C4-2B (cell line): ENCODE measurements around the gene ZBTB11.

Experiments used
- H3K27ac ChIP-seq: fragments of 450-650 bp; 2 replicates; pipeline ENCODE4 v1.5.1; 2017
- ZFX ChIP-seq: fragments of 450-650 bp; IDR thresholded peaks from 2 replicates; pipeline ENCODE4 v1.6.1; 2017
- TF ChIP-seq, protein P1 (sequence below): fragments of 450-650 bp; conservative IDR thresholded peaks from 2 replicates; pipeline ENCODE4 v1.5.1; 2017; ENCODE audit warnings: mild to moderate bottlenecking

Gene ZBTB11

DNA sequence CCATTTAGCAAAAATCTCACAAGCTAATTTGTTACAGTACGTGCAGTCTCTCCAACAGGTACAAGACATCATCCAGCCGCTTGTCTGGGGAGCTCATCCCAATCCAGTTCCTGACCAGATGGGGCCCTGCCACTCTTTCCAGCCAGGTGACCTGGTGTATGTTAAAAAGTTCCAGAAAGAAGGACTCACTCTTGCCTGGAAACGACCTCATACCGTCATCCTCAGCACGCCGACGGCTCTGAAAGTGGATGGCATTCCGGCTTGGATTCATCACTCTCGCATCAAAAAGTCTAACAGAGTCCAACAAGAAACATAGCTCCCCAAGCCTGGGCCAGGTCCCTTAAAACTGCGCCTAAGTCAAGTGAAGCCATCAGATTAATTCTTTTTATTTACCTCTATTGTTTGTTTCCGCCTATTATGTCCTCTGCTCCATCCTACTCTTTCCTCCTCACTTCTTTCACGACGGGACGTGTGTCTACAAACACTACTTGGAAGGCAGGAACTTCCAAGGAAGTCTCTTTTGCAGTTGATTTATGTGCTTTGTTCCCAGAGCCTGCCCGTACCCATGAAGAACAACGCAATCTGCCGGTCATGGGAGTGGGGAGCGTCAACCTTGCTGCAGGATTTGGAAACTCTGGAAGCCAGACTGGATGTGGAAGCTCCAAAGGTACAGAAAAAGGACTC lies 37.5 kb downstream of the ZBTB11 start:
- TF ChIP-seq ZFX: no peak
- TF ChIP-seq, protein P1, sequence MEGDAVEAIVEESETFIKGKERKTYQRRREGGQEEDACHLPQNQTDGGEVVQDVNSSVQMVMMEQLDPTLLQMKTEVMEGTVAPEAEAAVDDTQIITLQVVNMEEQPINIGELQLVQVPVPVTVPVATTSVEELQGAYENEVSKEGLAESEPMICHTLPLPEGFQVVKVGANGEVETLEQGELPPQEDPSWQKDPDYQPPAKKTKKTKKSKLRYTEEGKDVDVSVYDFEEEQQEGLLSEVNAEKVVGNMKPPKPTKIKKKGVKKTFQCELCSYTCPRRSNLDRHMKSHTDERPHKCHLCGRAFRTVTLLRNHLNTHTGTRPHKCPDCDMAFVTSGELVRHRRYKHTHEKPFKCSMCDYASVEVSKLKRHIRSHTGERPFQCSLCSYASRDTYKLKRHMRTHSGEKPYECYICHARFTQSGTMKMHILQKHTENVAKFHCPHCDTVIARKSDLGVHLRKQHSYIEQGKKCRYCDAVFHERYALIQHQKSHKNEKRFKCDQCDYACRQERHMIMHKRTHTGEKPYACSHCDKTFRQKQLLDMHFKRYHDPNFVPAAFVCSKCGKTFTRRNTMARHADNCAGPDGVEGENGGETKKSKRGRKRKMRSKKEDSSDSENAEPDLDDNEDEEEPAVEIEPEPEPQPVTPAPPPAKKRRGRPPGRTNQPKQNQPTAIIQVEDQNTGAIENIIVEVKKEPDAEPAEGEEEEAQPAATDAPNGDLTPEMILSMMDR: no peak
- H3K27ac ChIP-seq: no peak overlapping the region

DNA sequence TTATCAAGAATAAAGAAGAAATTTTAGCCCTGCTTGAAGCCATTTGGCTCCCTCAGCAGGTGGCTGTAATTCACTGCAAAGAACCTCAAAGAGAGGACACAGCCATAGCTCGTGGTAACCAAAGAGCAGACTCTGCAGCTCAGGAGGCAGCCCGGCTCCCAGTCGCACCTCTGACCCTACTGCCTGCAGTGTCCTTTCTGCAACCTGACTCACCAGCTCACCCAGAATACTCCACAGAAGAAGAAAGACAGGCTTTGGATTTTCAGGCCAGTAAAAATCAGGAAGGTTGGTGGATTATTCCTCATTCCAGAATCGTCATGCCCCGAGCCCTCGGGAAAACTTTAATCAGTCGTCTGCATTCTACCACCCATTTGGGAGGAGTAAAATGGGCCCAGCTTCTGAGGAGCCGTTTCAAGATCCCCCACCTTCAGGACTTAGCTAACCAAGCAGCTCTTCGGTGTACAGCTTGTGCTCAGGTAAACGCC lies 38.6 kb downstream of the ZBTB11 start:
- no peak overlapping the region for H3K27ac ChIP-seq
- TF ChIP-seq, protein P1: no peak
- TF ChIP-seq ZFX: no peak

DNA sequence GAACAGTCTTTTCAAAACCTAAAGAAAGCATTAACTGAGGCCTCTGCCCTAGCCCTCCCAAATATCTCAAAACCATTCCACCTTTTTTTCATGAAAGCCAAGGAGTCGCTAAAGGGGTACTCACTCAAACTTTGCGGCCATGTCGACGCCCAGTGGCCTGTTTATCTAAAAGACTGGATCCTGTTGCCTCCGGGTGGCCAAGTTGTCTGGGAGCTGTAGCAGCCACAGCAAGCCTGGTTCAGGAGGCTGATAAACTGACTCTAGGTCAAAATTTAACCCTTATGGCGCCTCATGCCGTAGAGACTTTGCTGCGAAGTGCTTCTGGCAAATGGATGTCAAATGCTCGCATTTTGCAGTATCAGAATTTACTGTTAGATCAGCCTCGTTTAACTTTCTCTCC lies 39.5 kb downstream of the ZBTB11 start:
- no peak for TF ChIP-seq ZFX
- TF ChIP-seq, protein P1: no peak
- H3K27ac ChIP-seq: no peak overlapping the region

DNA sequence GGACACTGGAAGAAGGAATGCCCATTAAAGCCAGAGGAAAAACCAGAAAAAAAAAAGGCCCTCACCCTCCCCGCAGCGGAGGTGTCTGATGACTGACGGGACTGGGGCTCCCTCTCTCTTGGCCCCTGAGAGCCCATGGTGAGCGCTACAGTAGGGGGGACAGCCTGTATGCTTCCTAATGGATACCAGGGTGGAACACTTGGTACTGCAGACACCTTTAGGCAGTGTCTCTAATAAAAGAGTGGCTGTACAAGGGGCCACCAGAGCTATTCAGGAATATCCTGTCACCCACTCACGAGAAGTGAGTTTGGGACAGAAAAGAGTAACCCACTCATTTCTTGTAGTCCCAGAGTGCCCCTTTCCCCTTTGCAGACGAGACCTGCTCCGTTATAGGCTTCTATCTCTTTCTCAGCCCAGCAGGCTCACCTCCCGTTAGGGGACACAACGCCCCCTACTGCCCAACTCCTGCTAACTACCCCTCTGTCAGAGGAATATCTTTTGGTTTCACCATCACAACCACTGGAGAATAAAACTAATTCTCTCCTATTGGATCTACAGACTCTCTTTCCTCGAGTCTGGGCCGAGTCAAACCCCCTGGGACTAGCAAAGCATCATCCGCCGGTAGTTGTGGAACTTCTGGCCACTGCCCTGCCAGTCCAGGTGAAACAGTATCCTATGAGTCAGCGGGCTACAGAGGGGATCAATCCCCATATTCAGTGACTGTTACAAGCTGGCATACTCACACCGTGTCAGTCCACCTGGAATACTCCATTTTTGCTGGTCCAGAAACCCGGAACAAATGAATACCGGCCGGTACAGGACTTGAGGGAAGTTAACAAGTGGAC lies 40.8 kb downstream of the ZBTB11 start:
- TF ChIP-seq ZFX: no peak
- TF ChIP-seq, protein P1: peak; percentile 79
- no peak overlapping the region for H3K27ac ChIP-seq

DNA sequence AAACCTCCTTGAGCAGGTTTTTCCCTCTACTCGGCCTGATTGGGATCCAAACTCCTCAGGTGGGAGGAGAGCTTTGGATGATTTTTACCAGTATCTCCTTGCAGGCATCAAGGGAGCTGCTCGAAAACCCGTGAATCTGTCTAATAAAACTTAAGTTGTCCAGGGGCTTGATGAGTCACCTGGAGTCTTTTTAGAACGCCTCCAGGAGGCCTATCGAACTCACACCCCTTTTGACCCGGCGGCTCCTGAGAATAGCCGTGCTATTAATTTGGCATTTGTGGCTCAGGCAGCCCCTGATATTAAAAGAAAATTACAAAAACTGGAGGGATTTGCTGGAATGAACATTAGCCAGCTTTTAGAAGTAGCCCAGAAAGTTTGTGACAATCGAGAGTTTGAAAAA lies 41.6 kb downstream of the ZBTB11 start:
- TF ChIP-seq, protein P1: no peak
- TF ChIP-seq ZFX: no peak
- H3K27ac ChIP-seq: no peak overlapping the region

DNA sequence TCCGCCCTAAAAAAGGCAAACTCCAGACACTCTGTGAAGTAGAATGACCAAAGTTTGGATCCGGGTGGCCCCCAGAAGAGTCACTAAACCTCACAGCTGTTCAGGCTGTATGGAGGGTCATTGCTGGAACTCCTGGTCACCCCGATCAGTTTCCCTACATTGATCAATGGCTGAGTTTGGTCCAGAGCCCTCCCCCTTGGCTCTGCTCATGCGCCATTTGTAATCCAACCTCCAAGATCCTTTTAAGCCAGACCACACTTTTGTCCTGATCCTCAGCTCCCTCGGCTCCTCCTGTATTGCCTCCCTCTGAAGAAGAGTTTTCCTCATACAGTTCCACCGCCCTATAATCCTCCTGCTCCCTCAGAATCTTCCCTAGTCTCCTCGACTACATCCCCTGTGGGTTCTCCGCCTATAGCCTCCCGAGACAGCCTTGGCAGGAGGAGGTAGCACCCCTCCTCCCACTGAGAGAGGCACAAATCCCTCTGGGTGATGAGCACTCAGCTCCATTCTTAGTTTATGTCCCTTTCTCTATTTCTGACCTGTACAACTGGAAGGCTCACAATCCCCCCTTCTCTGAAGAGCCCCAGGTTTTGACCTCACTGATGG lies 42.2 kb downstream of the ZBTB11 start:
- no peak overlapping the region for H3K27ac ChIP-seq
- no peak for TF ChIP-seq ZFX
- TF ChIP-seq, protein P1: no peak

DNA sequence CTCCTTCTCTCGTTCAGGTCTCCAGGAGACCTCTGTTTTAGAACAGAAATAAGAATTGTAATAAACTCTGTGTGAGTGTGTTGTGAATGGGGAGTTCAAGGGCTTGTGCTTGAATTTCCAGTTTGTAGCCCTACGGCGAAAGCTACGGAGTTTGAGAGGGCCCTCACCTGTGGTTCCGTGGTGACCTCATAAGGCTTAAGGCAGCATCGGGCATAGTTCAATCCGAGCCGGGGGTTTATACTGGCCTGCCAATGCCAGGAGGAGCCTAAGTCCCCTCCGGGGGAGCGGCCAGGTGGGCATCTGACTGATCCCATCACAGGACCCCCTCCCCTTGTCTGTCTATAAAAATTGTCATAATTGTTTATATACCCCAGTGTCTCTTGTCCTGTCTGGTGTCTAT lies 43.7 kb downstream of the ZBTB11 start:
- H3K27ac ChIP-seq: no peak overlapping the region
- TF ChIP-seq ZFX: no peak
- TF ChIP-seq, protein P1: no peak
